ENCODE measurements around the gene TSSK6.

- peak; percentile 44 for TF ChIP-seq EZH2 (IDR thresholded peaks at IDR 0.05; ENCODE audit: low read depth, unreplicated experiment)
- TF ChIP-seq, protein P1, sequence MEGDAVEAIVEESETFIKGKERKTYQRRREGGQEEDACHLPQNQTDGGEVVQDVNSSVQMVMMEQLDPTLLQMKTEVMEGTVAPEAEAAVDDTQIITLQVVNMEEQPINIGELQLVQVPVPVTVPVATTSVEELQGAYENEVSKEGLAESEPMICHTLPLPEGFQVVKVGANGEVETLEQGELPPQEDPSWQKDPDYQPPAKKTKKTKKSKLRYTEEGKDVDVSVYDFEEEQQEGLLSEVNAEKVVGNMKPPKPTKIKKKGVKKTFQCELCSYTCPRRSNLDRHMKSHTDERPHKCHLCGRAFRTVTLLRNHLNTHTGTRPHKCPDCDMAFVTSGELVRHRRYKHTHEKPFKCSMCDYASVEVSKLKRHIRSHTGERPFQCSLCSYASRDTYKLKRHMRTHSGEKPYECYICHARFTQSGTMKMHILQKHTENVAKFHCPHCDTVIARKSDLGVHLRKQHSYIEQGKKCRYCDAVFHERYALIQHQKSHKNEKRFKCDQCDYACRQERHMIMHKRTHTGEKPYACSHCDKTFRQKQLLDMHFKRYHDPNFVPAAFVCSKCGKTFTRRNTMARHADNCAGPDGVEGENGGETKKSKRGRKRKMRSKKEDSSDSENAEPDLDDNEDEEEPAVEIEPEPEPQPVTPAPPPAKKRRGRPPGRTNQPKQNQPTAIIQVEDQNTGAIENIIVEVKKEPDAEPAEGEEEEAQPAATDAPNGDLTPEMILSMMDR (conservative IDR thresholded peaks at IDR 0.05; ENCODE audit: low read depth in 2 of 2) = no peak
- TF ChIP-seq POLR2AphosphoS5 (IDR thresholded peaks at IDR 0.05; ENCODE audit: low read depth) = peak; percentile 73
- TF ChIP-seq JUNB (IDR thresholded peaks at IDR 0.05; ENCODE audit: unreplicated experiment) = no peak
- no peak for TF ChIP-seq REST (IDR thresholded peaks at IDR 0.05; ENCODE audit: unreplicated experiment)
- TF ChIP-seq, protein P2, sequence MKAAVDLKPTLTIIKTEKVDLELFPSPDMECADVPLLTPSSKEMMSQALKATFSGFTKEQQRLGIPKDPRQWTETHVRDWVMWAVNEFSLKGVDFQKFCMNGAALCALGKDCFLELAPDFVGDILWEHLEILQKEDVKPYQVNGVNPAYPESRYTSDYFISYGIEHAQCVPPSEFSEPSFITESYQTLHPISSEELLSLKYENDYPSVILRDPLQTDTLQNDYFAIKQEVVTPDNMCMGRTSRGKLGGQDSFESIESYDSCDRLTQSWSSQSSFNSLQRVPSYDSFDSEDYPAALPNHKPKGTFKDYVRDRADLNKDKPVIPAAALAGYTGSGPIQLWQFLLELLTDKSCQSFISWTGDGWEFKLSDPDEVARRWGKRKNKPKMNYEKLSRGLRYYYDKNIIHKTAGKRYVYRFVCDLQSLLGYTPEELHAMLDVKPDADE (IDR thresholded peaks at IDR 0.05) = no peak
- TF ChIP-seq CREB1 (CRISPR knock-in tag; IDR thresholded peaks at IDR 0.05; ENCODE audit: low read depth) = no peak
- no peak for TF ChIP-seq EZH2phosphoT487 (IDR thresholded peaks at IDR 0.05; ENCODE audit: unreplicated experiment)
- TF ChIP-seq, protein P3, sequence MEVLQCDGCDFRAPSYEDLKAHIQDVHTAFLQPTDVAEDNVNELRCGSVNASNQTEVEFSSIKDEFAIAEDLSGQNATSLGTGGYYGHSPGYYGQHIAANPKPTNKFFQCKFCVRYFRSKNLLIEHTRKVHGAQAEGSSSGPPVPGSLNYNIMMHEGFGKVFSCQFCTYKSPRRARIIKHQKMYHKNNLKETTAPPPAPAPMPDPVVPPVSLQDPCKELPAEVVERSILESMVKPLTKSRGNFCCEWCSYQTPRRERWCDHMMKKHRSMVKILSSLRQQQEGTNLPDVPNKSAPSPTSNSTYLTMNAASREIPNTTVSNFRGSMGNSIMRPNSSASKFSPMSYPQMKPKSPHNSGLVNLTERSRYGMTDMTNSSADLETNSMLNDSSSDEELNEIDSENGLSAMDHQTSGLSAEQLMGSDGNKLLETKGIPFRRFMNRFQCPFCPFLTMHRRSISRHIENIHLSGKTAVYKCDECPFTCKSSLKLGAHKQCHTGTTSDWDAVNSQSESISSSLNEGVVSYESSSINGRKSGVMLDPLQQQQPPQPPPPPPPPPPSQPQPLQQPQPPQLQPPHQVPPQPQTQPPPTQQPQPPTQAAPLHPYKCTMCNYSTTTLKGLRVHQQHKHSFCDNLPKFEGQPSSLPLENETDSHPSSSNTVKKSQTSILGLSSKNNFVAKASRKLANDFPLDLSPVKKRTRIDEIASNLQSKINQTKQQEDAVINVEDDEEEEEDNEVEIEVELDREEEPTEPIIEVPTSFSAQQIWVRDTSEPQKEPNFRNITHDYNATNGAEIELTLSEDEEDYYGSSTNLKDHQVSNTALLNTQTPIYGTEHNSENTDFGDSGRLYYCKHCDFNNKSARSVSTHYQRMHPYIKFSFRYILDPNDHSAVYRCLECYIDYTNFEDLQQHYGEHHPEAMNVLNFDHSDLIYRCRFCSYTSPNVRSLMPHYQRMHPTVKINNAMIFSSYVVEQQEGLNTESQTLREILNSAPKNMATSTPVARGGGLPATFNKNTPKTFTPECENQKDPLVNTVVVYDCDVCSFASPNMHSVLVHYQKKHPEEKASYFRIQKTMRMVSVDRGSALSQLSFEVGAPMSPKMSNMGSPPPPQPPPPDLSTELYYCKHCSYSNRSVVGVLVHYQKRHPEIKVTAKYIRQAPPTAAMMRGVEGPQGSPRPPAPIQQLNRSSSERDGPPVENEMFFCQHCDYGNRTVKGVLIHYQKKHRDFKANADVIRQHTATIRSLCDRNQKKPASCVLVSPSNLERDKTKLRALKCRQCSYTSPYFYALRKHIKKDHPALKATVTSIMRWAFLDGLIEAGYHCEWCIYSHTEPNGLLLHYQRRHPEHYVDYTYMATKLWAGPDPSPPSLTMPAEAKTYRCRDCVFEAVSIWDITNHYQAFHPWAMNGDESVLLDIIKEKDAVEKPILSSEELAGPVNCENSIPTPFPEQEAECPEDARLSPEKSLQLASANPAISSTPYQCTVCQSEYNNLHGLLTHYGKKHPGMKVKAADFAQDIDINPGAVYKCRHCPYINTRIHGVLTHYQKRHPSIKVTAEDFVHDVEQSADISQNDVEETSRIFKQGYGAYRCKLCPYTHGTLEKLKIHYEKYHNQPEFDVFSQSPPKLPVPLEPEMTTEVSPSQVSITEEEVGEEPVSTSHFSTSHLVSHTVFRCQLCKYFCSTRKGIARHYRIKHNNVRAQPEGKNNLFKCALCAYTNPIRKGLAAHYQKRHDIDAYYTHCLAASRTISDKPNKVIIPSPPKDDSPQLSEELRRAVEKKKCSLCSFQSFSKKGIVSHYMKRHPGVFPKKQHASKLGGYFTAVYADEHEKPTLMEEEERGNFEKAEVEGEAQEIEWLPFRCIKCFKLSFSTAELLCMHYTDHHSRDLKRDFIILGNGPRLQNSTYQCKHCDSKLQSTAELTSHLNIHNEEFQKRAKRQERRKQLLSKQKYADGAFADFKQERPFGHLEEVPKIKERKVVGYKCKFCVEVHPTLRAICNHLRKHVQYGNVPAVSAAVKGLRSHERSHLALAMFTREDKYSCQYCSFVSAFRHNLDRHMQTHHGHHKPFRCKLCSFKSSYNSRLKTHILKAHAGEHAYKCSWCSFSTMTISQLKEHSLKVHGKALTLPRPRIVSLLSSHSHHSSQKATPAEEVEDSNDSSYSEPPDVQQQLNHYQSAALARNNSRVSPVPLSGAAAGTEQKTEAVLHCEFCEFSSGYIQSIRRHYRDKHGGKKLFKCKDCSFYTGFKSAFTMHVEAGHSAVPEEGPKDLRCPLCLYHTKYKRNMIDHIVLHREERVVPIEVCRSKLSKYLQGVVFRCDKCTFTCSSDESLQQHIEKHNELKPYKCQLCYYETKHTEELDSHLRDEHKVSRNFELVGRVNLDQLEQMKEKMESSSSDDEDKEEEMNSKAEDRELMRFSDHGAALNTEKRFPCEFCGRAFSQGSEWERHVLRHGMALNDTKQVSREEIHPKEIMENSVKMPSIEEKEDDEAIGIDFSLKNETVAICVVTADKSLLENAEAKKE (CRISPR knock-in tag; IDR thresholded peaks at IDR 0.05) = no peak
- no peak for TF ChIP-seq STAT1 (IDR thresholded peaks at IDR 0.05; ENCODE audit: unreplicated experiment)
- TF ChIP-seq NANOG (IDR thresholded peaks at IDR 0.05; ENCODE audit: borderline replicate concordance) = no peak
- no peak for TF ChIP-seq ZNF331 (CRISPR knock-in tag; IDR thresholded peaks at IDR 0.05; ENCODE audit: low read depth)
- no peak for TF ChIP-seq ZNF114 (CRISPR knock-in tag; IDR thresholded peaks at IDR 0.05)
Measured at GRCh38 chr19:19538061-19538784, 22.9 kb upstream of the TSSK6 start, which contains the start of gene CILP2.

Data from GM23338 (cell line).